Muscle of back (tissue), 13 donors: Measurements from ENCODE around the gene DNAH7. TPM values are rescaled to one million over a fixed set of nuclear protein-coding genes. Genes with fewer than 3 reads are reported as not detected.
"Not testable (repeated sequence)": the region's sequence is repeated elsewhere in the genome, so short reads cannot be mapped to it uniquely, and the experiment has no call there.

Experiments
- DNase-seq, 3 donors: peaks; one replicate each; pipeline versions ENCODE4 v3.0.0 to v3.0.0-alpha.2; 2013
- long read RNA-seq, 9 donors: transcript quantifications; one replicate each; lab custom pipeline, GENCODE V29; 2026
- polyA plus RNA-seq, 10 donors: library from polyadenylated mRNA; unstranded; fragments of 120-200 nt; gene quantifications; one replicate each; pipeline ENCODE4 v1.2.1, GENCODE V29; 2013; ENCODE audit not compliant: insufficient read length in 10 of 10

Gene DNAH7
- under 1 TPM; 0.07 to 0.58 (median 0.32) TPM for polyA plus RNA-seq
- long read RNA-seq, donor 1: 0 reads
- long read RNA-seq, donor 2: 0 reads
- long read RNA-seq, donor 3: 0 reads
- long read RNA-seq, donor 4: 0 reads
- long read RNA-seq, donor 5: 0 reads
- long read RNA-seq, donor 6: 0 reads
- long read RNA-seq, donor 7: 0 reads
- long read RNA-seq, donor 8: 0 reads
- long read RNA-seq, donor 9: 0 reads

- peak; percentile 76 to 94 (median 86) for DNase-seq
Measured at GRCh38 chr2:196068271-196069209, at the start of gene DNAH7. Gene DNAH7 (minus strand): TSS chr2:196068837. CDS start chr2:196068711, 126 bp downstream.

GRCh38 chr2:196117214-196117705 is 48.6 kb upstream of the DNAH7 start:
- DNase-seq: no peak

GRCh38 chr2:196113061-196113974 is 44.7 kb upstream of the DNAH7 start:
- DNase-seq: peak in 2 of 3 donors; percentile 53 to 54

- DNase-seq: peak in 1 of 3 donors; percentile 92
Measured at GRCh38 chr2:196112418-196113034, 43.9 kb upstream of the DNAH7 start.

- no peak for DNase-seq
Measured at GRCh38 chr2:196108604-196109003, 40.0 kb upstream of the DNAH7 start.

GRCh38 chr2:196105951-196106350 is 37.3 kb upstream of the DNAH7 start:
- no peak for DNase-seq

- DNase-seq: no peak
Measured at GRCh38 chr2:196104066-196104465, 35.4 kb upstream of the DNAH7 start.

GRCh38 chr2:196103626-196104025 is 35.0 kb upstream of the DNAH7 start:
- DNase-seq: no peak

GRCh38 chr2:196101325-196101991 is 32.8 kb upstream of the DNAH7 start:
- no peak for DNase-seq

- no peak for DNase-seq
Measured at GRCh38 chr2:196099916-196100315, 31.3 kb upstream of the DNAH7 start.

GRCh38 chr2:196097864-196098660 is 29.4 kb upstream of the DNAH7 start:
- no peak for DNase-seq

- no peak for DNase-seq
Measured at GRCh38 chr2:196096982-196097745, 28.5 kb upstream of the DNAH7 start.

GRCh38 chr2:196096264-196096663 is 27.6 kb upstream of the DNAH7 start:
- no peak for DNase-seq

- not testable (repeated sequence) for DNase-seq
Measured at GRCh38 chr2:196089448-196089847, 20.8 kb upstream of the DNAH7 start.

GRCh38 chr2:196088203-196088602 is 19.6 kb upstream of the DNAH7 start:
- no peak for DNase-seq

GRCh38 chr2:196086517-196087368 is 18.1 kb upstream of the DNAH7 start:
- no peak for DNase-seq

GRCh38 chr2:196083601-196084000 is 15.0 kb upstream of the DNAH7 start:
- no peak for DNase-seq

GRCh38 chr2:196080526-196080925 is 11.9 kb upstream of the DNAH7 start:
- no peak for DNase-seq
